AG04449 (cell line): Measurements from ENCODE around the gene LYPD6B.

Source experiments
- CTCF ChIA-PET: fragments of 350-600 bp; formaldehyde crosslinking; extraction: SDS; loops from one replicate; lab custom pipeline; 2021; ENCODE audit warnings: antibody characterized with exemption; lab: Yijun Ruan, JAX
- POLR2A ChIA-PET: fragments of 400-600, 350-600 bp; formaldehyde crosslinking; extraction: SDS; loops from one replicate; lab custom pipeline; 2020; ENCODE audit warnings: antibody characterized with exemption, inconsistent platforms; lab: Yijun Ruan, JAX
- DNase-seq: peaks from one replicate; pipeline ENCODE4 v3.0.0-alpha.2; 2010; ENCODE audit warnings: low read depth, low spot score
- H3K4me3 ChIP-seq: 2 replicates; pipeline ENCODE4 v1.5.1; 2011; ENCODE audit warnings: low read depth, mild to moderate bottlenecking, control low read depth, low read length
- CTCF ChIP-seq: IDR thresholded peaks from one replicate; pipeline ENCODE4 v1.5.1; 2011; ENCODE audit warnings: mild to moderate bottlenecking, moderate library complexity, low read length, control low read depth, inconsistent platforms; ENCODE audit not compliant: insufficient read depth; ENCODE audit errors: missing control alignments

LYPD6B gene

GRCh38 chr2:149155196-149155969 is 116.9 kb downstream of the LYPD6B start:
- no peak for TF ChIP-seq CTCF
- ChIA-PET POLR2A (no interaction called here), CTCF (no interaction called here)
- no peak for DNase-seq
- H3K4me3 ChIP-seq = no peak overlapping the region

- no peak overlapping the region for H3K4me3 ChIP-seq
- no peak for DNase-seq
- CTCF ChIA-PET = no interaction called here
- no peak for TF ChIP-seq CTCF
- POLR2A ChIA-PET = no interaction called here
Measured at GRCh38 chr2:149155988-149156387, 117.5 kb downstream of the LYPD6B start.

GRCh38 chr2:149156971-149157740 is 118.7 kb downstream of the LYPD6B start:
- DNase-seq = no peak
- POLR2A ChIA-PET = no interaction called here
- no peak overlapping the region for H3K4me3 ChIP-seq
- CTCF ChIA-PET = interaction anchor here (1.2 to 1.3 kb wide), 2 partner anchors 10 to 13 kb away, joined by 3 to 4 read pairs; no protein-coding TSS in a partner anchor
- no peak for TF ChIP-seq CTCF

GRCh38 chr2:149158957-149159356 is 120.5 kb downstream of the LYPD6B start:
- no peak for DNase-seq
- ChIA-PET CTCF (no interaction called here), POLR2A (no interaction called here)
- TF ChIP-seq CTCF = no peak
- no peak overlapping the region for H3K4me3 ChIP-seq

GRCh38 chr2:149160195-149160594 is 121.7 kb downstream of the LYPD6B start:
- TF ChIP-seq CTCF = no peak
- ChIA-PET POLR2A (no interaction called here), CTCF (no interaction called here)
- DNase-seq = no peak
- H3K4me3 ChIP-seq = no peak overlapping the region

- H3K4me3 ChIP-seq = no peak overlapping the region
- no peak for TF ChIP-seq CTCF
- no peak for DNase-seq
- ChIA-PET CTCF (no interaction called here), POLR2A (no interaction called here)
Measured at GRCh38 chr2:149160701-149161217, 122.3 kb downstream of the LYPD6B start.
